H1 (cell line): ENCODE results near the gene CHD5.

Source experiments
- BRCA1 ChIP-seq: IDR thresholded peaks from 2 replicates; pipeline ENCODE4 v1.6.1; 2012; ENCODE audit warnings: low read depth, low read length, improper control_type of control experiment
- CTCF ChIP-seq, 3 experiments: IDR thresholded peaks; 1 replicate in 2 of 3; 2 replicates in 1 of 3; pipeline versions ENCODE4 v1.5.1 to v1.6.1; 2011; ENCODE audit warnings: low read length in 3 of 3, mild to moderate bottlenecking in 3 of 3, inconsistent platforms in 2 of 3, low read depth in 1 of 3, moderate library complexity in 1 of 3; ENCODE audit not compliant: insufficient read depth in 1 of 3; ENCODE audit errors: control extremely low read depth in 1 of 3
- EZH2 ChIP-seq: fragments of 200-600 bp; sonication (generic); IDR thresholded peaks from 2 replicates; pipeline ENCODE4 v1.7.1; 2012; ENCODE audit warnings: low read depth, mild to moderate bottlenecking, moderate library complexity, low read length, inconsistent platforms; ENCODE audit not compliant: severe bottlenecking
- KDM1A ChIP-seq: fragments of 200-600, 300-600 bp; sonication (generic); IDR thresholded peaks from 2 replicates; pipeline ENCODE4 v1.7.1; 2016; ENCODE audit warnings: mild to moderate bottlenecking, low read length, borderline replicate concordance
- POLR2A ChIP-seq, 2 experiments: IDR thresholded peaks; 1 replicate in 1 of 2; 2 replicates in 1 of 2; pipeline ENCODE4 v1.6.1; 2011; ENCODE audit warnings: low read depth in 2 of 2, low read length in 2 of 2, mild to moderate bottlenecking in 2 of 2; ENCODE audit errors: control extremely low read depth in 1 of 2
- POLR2AphosphoS5 ChIP-seq: IDR thresholded peaks from 2 replicates; pipeline ENCODE4 v1.6.1; 2011; ENCODE audit warnings: low read depth, low read length

GRCh38 chr1:6123083-6123482, 57.0 kb downstream of the CHD5 start:
- TF ChIP-seq BRCA1 (no peak), CTCF (IDR thresholded peaks at IDR 0.05; ENCODE audit: control extremely low read depth in 1 of 3, insufficient read depth in 1 of 3, low read depth in 1 of 3, low read length in 3 of 3) (no peak), POLR2A (IDR thresholded peaks at IDR 0.05; ENCODE audit: control extremely low read depth in 1 of 2, low read depth in 2 of 2, low read length in 2 of 2) (no peak), EZH2 (no peak), KDM1A (no peak), POLR2AphosphoS5 (no peak)
